ENCODE measurements around the gene TEX10.

The TEX10 gene

DNA sequence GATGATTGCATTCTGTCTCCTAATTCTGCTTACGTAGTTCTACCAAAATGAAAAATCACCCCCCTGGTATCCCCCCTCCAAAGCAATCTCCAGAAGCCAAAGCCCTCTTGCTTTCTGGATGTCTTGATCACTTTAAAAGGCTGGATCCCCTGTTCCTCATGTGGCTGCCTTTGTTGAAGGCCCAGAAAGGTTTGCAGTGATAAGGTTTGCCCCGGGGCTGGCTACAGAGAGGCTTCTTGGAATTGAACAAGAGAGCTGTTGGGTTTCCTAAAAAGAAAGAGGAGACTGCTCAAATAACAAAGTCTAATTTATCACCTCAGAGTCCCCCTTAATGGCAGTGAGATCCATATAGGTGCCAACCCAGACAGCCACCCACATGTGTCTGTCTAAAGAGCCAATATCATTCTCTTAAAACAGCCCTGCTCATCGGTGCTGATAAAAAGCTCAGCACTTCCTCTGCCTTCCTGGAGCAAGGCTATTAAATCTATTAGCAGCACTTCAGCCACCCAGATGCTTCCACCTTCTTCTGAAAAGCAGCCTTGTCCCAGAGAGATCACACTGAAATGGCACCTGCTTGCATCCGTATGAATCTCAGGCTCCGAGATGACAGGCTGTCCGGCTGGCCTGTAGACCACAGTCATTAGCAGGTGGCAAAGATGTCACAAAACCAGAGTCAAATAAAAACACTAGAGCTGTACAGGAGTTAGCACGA is 70.9 kb downstream of the TEX10 start:
- DNase-seq, result no peak

DNA sequence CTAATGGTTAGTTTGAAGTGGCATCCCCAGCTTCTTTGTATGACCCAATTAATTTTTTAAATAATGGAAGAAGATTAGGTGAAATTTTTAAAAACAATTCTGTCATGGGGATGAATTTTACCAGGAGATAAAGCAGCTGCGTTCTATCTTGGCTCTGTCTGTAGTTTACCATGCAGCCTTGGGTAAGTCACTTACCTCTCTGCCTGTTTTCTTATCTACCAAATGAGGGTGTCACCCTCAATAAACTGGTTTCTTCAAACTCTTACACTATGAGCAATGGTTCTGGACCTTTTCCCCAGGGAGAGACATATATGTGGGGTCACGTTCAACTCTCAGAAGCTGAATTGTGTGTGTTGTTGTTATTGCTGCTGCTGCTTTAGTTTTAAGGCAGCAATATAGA is 71.7 kb downstream of the TEX10 start:
- DNase-seq, result no peak

DNA sequence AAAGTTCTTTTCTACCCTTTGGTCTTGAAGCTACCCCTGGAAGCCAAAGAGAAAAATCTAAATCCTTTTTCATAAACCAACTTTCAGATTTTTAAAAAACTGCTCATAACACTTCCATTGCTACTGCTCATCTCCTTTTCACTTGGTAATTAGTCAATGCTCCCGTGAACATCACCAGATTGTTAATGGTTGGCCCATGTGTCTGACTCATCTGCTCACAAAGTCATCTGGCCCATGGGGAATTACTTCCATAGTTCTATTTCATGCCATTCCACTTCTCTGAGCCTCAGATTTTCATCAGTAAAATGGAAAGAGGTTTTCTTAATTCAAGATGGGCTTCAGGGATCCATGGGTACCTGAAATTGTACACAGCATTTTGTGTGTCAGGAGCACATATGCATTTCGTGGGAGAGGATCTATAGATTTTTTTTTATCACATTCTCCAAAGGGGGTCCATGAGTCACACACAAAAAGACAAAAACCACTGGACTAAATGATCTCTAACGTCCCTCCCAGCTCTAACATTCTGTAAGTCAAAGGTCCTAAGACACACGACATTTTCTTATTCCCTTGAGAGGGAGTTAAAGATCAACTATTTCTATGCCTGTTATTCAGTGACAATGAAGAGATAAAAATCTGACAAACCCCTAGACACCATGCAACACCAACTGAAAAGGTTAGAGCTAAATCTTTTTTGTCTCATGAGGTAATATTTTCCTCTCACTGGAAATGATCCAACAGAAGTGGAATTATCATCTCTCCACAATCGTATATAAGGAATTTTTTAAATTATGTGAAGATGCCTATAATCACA is 75.4 kb downstream of the TEX10 start:
- no peak for DNase-seq

- no peak for DNase-seq
Measured at GRCh38 chr9:100269656-100270055, 83.1 kb downstream of the TEX10 start.

GRCh38 chr9:100268271-100268670 is 84.5 kb downstream of the TEX10 start:
- no peak for DNase-seq

DNA sequence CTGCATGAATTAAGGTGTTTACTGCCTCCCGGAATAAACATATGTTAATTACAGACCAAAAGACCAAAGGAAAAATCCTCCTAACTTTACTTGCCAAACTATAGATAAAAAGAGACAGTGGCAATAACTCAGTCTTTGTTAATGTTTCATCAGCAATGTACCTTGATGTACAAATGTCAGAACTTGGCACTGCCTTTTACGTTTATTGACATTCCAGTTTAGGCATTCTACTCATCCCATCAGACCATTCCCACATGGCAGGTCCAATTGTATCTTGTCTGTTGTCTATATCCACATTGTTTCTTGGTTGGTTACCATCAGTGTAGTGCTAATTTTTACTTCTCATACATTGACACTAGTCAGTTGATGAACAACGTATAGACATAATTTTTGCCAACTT is 85.5 kb downstream of the TEX10 start:
- DNase-seq, result no peak

Data from activated T-cell treated with anti-CD3 and anti-CD28 coated beads, Interleukin-2, amount 50 U/mL, for 48 hours (primary cell).